Measurements from ENCODE around the gene KANK3. TPM values are rescaled to one million over a fixed set of nuclear protein-coding genes. Genes with fewer than 3 reads are reported as not detected.

KANK3 gene
- total RNA-seq, 1 donor from 2014 or later: 2.9 TPM

GRCh38 chr19:8308891-8309291 lies 34.2 kb downstream of the KANK3 start:
- H3K9me3 ChIP-seq (ENCODE audit: insufficient read depth, low read depth, low read length): no peaks in the 10 kb centered on the region
- peaks cover 4% of the 10 kb centered on the region for H4K20me1 ChIP-seq (ENCODE audit: insufficient read depth, low read length)
- Mint-ChIP-seq H3K27me3 (ENCODE audit: low read depth, unreplicated experiment) (peaks cover 4% of the 10 kb centered on the region), H3K4me3 (ENCODE audit: unreplicated experiment) (peak overlapping the region; percentile 73), H3K27ac (ENCODE audit: unreplicated experiment) (no peak overlapping the region), H3K36me3 (ENCODE audit: low read depth, unreplicated experiment) (peaks cover 6% of the 10 kb centered on the region), H3K9me3 (ENCODE audit: unreplicated experiment) (no peaks in the 10 kb centered on the region), H3K4me1 (ENCODE audit: low read depth, unreplicated experiment) (peaks cover 4% of the 10 kb centered on the region)
- H3K4me1 ChIP-seq (ENCODE audit: insufficient read depth, low read length): peaks cover 13% of the 10 kb centered on the region
- H3K4me3 ChIP-seq (ENCODE audit: insufficient read depth, low read depth, low read length): peak overlapping the region; percentile 64
- peaks cover 14% of the 10 kb centered on the region for H3K79me2 ChIP-seq (ENCODE audit: insufficient read depth, low read length)
- H3K27me3 ChIP-seq (ENCODE audit: insufficient read depth, low read length): no peaks in the 10 kb centered on the region
- H3K9ac ChIP-seq (ENCODE audit: low read length): peak overlapping the region; percentile 82
- H2AFZ ChIP-seq (ENCODE audit: low read depth, low read length): no peak overlapping the region
- H3K27ac ChIP-seq (ENCODE audit: low read depth, low read length): peak overlapping the region; percentile 67
- TF ChIP-seq EZH2 (IDR thresholded peaks at IDR 0.05; ENCODE audit: insufficient read depth, low read length): no peak
- TF ChIP-seq CTCF (IDR thresholded peaks at IDR 0.05; ENCODE audit: insufficient read depth, low read depth, low read length): no peak
- DNase-seq (ENCODE audit: low read depth) (no peak), FAIRE-seq (no peak)
- H3K4me2 ChIP-seq (ENCODE audit: low read length): peak overlapping the region; percentile 98
- H3K36me3 ChIP-seq (ENCODE audit: insufficient read depth, low read length): peaks cover 11% of the 10 kb centered on the region

DNA sequence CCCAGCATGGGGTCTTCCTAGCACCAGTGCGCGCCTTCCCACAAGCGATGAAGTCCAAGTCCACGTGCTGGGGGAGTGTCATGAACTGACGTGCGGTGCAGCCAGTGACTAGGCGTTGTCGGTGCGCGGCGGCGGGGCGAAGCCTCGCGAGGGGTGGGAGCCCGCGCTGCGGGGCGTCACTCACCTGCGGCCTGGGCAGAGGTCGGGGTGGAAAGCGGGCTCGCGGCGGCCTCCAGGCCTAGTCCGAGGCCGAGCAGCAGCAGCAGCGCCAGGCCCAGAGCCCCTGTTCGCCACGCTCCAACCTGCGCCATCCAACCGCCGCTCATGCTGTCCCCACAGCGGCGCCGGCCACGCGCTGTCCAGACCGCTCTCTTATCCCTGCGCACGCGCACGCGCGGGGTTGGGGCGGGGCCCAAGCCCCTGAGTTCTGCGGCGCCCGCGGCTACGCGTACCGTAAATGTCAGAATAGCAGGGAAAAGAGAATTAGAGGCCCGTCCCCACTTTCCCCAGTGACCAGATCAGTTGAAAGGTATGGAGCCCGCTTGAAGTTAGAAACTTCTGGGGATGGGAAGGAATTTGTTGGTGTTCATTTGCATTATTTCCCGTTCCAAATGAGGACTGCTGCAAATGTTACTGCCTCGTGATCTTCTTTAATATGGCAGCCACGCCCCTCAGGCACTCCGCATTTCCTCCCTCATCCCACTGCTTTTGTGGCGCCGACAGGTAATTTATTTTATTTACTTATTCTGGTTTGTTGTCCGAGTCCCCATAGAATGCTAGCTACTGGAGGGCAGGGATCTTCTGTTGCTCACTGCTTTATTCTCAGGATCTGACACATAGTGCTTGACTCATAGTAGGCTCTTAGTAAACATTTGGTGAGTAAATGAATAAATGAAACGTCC lies 34.8 kb downstream of the KANK3 start, which contains the start of gene CD320:
TSS of gene CD320 (minus strand) at position 394 of the 902 bp plus-strand sequence. CDS start at position 326, 68 bp downstream.
- TF ChIP-seq EZH2 (IDR thresholded peaks at IDR 0.05; ENCODE audit: insufficient read depth, low read length): no peak
- TF ChIP-seq CTCF (IDR thresholded peaks at IDR 0.05; ENCODE audit: insufficient read depth, low read depth, low read length): no peak
- H3K36me3 ChIP-seq (ENCODE audit: insufficient read depth, low read length): peaks cover 7% of the 10 kb centered on the region
- Mint-ChIP-seq H3K27me3 (ENCODE audit: low read depth, unreplicated experiment) (peaks cover 4% of the 10 kb centered on the region), H3K4me1 (ENCODE audit: low read depth, unreplicated experiment) (peaks cover 4% of the 10 kb centered on the region), H3K4me3 (ENCODE audit: unreplicated experiment) (peak within 1 kb of the TSS; percentile 87), H3K36me3 (ENCODE audit: low read depth, unreplicated experiment) (peaks cover 6% of the 10 kb centered on the region), H3K27ac (ENCODE audit: unreplicated experiment) (peak within 1 kb of the TSS; percentile 69), H3K9me3 (ENCODE audit: unreplicated experiment) (no peaks in the 10 kb centered on the region)
- FAIRE-seq (no peak), DNase-seq (ENCODE audit: low read depth) (peak; percentile 79)
- H4K20me1 ChIP-seq (ENCODE audit: insufficient read depth, low read length): peaks cover 4% of the 10 kb centered on the region
- peaks cover 13% of the 10 kb centered on the region for H3K4me1 ChIP-seq (ENCODE audit: insufficient read depth, low read length)
- H2AFZ ChIP-seq (ENCODE audit: low read depth, low read length): peak within 1 kb of the TSS; percentile 90
- peaks cover 14% of the 10 kb centered on the region for H3K79me2 ChIP-seq (ENCODE audit: insufficient read depth, low read length)
- H3K4me3 ChIP-seq (ENCODE audit: insufficient read depth, low read depth, low read length): peak within 1 kb of the TSS; percentile 64
- H3K27me3 ChIP-seq (ENCODE audit: insufficient read depth, low read length): no peaks in the 10 kb centered on the region
- peak within 1 kb of the TSS; percentile 82 for H3K9ac ChIP-seq (ENCODE audit: low read length)
- peak within 1 kb of the TSS; percentile 98 for H3K4me2 ChIP-seq (ENCODE audit: low read length)
- H3K27ac ChIP-seq (ENCODE audit: low read depth, low read length): peak within 1 kb of the TSS; percentile 67
- no peaks in the 10 kb centered on the region for H3K9me3 ChIP-seq (ENCODE audit: insufficient read depth, low read depth, low read length)
